ENCODE data around the gene LAMA2.

The LAMA2 gene

GRCh38 chr6:128882991-128883611 is at the start of gene LAMA2:
Gene LAMA2, plus strand, starts transcription at chr6:128883138. Its CDS starts 108 bp downstream, at chr6:128883246.
- DNase-seq, result no peak

- DNase-seq, result no peak
Observed at GRCh38 chr6:128836761-128837160, 46.2 kb upstream of the LAMA2 start.

GRCh38 chr6:128841518-128841917 is 41.4 kb upstream of the LAMA2 start:
- no peak for DNase-seq

- no peak for DNase-seq
Observed at GRCh38 chr6:128844598-128844997, 38.3 kb upstream of the LAMA2 start.

GRCh38 chr6:128847431-128848210 is 35.3 kb upstream of the LAMA2 start:
- DNase-seq, result no peak

- DNase-seq, result no peak
Observed at GRCh38 chr6:128848212-128848935, 34.6 kb upstream of the LAMA2 start.

- DNase-seq, result no peak
Observed at GRCh38 chr6:128855581-128856085, 27.3 kb upstream of the LAMA2 start.

- DNase-seq, result no peak
Observed at GRCh38 chr6:128857806-128858205, 25.1 kb upstream of the LAMA2 start.

GRCh38 chr6:128860782-128861181 is 22.2 kb upstream of the LAMA2 start:
- no peak for DNase-seq

GRCh38 chr6:128863983-128864382 is 19.0 kb upstream of the LAMA2 start:
- DNase-seq, result no peak

GRCh38 chr6:128870746-128871145 is 12.2 kb upstream of the LAMA2 start:
- DNase-seq, result no peak

- no peak for DNase-seq
Observed at GRCh38 chr6:128874863-128875262, 8.1 kb upstream of the LAMA2 start.

GRCh38 chr6:128882560-128882959 is 378 bp upstream of the LAMA2 start:
- DNase-seq, result no peak

GRCh38 chr6:128883906-128884305 is 968 bp downstream of the LAMA2 start:
- DNase-seq, result no peak

- DNase-seq, result no peak
Observed at GRCh38 chr6:128885381-128885780, 2.4 kb downstream of the LAMA2 start.

- DNase-seq, result no peak
Observed at GRCh38 chr6:128886706-128887105, 3.8 kb downstream of the LAMA2 start.

- DNase-seq, result no peak
Observed at GRCh38 chr6:128888444-128889175, 5.7 kb downstream of the LAMA2 start.

- no peak for DNase-seq
Observed at GRCh38 chr6:128889870-128890269, 6.9 kb downstream of the LAMA2 start.

GRCh38 chr6:128892079-128892478 is 9.1 kb downstream of the LAMA2 start:
- DNase-seq, result no peak

GRCh38 chr6:128899341-128900050 is 16.6 kb downstream of the LAMA2 start:
- no peak for DNase-seq

- no peak for DNase-seq
Observed at GRCh38 chr6:128903715-128904114, 20.8 kb downstream of the LAMA2 start.

GRCh38 chr6:128914051-128914450 is 31.1 kb downstream of the LAMA2 start:
- no peak for DNase-seq
